Measurements from ENCODE around the gene MICAL3.

- TF ChIP-seq CTCF (IDR thresholded peaks at IDR 0.05), result no peak
- no peak for TF ChIP-seq POLR2A (IDR thresholded peaks at IDR 0.05)
Measured at GRCh38 chr22:18035751-18036150, 11.4 kb upstream of the MICAL3 start.
